Measurements from ENCODE around the gene SV2C.

DNA sequence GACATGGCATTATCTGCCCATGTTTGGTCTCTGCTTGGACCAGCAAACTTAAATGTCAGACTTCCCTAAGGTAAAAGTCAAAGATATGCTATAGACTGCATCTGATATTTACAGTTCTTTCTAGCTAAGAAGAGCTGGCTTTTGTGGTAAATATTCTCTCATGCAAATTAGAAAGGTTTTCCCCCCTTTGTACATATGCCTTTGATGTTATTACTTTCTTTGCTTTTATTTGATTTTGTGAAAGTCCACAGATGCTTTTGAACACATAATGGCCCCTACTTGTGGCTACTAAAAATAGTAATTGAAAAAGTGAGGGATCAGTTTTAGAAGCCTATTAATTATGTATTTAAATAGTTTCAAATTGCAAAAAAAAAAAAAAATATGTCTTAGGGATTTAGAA, 104.2 kb downstream of the SV2C start:
- TF ChIP-seq FOS (IDR thresholded peaks at IDR 0.05; ENCODE audit: borderline replicate concordance, extremely low read depth, insufficient read length) (no peak), HDGF (IDR thresholded peaks at IDR 0.05) (no peak), RCOR1 (conservative IDR thresholded peaks at IDR 0.05; ENCODE audit: low read depth, low read length) (no peak), JUNB (IDR thresholded peaks at IDR 0.05) (no peak), CEBPB (IDR thresholded peaks at IDR 0.05; ENCODE audit: borderline replicate concordance in 1 of 2, low read depth in 2 of 2, low read length in 2 of 2) (no peak), TBL1XR1 (IDR thresholded peaks at IDR 0.05; ENCODE audit: low read depth, low read length) (no peak), RELA (IDR thresholded peaks at IDR 0.05; ENCODE audit: borderline replicate concordance, partially characterized antibody) (no peak), CBX3 (IDR thresholded peaks at IDR 0.05; ENCODE audit: borderline replicate concordance, low read depth) (no peak), SMC3 (IDR thresholded peaks at IDR 0.05; ENCODE audit: borderline replicate concordance, low read length) (no peak), SMAD5 (IDR thresholded peaks at IDR 0.05; ENCODE audit: low read depth) (no peak)
- TF ChIP-seq, protein P1, sequence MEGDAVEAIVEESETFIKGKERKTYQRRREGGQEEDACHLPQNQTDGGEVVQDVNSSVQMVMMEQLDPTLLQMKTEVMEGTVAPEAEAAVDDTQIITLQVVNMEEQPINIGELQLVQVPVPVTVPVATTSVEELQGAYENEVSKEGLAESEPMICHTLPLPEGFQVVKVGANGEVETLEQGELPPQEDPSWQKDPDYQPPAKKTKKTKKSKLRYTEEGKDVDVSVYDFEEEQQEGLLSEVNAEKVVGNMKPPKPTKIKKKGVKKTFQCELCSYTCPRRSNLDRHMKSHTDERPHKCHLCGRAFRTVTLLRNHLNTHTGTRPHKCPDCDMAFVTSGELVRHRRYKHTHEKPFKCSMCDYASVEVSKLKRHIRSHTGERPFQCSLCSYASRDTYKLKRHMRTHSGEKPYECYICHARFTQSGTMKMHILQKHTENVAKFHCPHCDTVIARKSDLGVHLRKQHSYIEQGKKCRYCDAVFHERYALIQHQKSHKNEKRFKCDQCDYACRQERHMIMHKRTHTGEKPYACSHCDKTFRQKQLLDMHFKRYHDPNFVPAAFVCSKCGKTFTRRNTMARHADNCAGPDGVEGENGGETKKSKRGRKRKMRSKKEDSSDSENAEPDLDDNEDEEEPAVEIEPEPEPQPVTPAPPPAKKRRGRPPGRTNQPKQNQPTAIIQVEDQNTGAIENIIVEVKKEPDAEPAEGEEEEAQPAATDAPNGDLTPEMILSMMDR (IDR thresholded peaks at IDR 0.05 in 2 of 3, conservative IDR thresholded peaks at IDR 0.05 in 1 of 3; ENCODE audit: control insufficient read depth in 2 of 3, extremely low read depth in 1 of 3, insufficient read depth in 1 of 3, low read depth in 3 of 3, low read length in 3 of 3), result no peak
- TF ChIP-seq, protein P2, sequence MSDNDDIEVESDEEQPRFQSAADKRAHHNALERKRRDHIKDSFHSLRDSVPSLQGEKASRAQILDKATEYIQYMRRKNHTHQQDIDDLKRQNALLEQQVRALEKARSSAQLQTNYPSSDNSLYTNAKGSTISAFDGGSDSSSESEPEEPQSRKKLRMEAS (IDR thresholded peaks at IDR 0.05; ENCODE audit: low read depth, low read length), result no peak
- TF ChIP-seq, protein P3, sequence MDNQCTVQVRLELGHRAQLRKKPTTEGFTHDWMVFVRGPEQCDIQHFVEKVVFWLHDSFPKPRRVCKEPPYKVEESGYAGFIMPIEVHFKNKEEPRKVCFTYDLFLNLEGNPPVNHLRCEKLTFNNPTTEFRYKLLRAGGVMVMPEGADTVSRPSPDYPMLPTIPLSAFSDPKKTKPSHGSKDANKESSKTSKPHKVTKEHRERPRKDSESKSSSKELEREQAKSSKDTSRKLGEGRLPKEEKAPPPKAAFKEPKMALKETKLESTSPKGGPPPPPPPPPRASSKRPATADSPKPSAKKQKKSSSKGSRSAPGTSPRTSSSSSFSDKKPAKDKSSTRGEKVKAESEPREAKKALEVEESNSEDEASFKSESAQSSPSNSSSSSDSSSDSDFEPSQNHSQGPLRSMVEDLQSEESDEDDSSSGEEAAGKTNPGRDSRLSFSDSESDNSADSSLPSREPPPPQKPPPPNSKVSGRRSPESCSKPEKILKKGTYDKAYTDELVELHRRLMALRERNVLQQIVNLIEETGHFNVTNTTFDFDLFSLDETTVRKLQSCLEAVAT (IDR thresholded peaks at IDR 0.05), result no peak
